Thyroid gland (tissue), 4 donors: ENCODE results near the gene SCRN2. TPM values are rescaled to one million over a fixed set of nuclear protein-coding genes. Genes with fewer than 3 reads are reported as not detected.

ENCODE experiments used
- DNase-seq, 2 donors: peaks; one replicate each; pipeline ENCODE4 v3.0.0-alpha.2; 2019
- H3K27ac ChIP-seq, 3 donors: fragments of 200-600 bp; sonication (generic); 1 replicate in 2 of 3; 2 replicates in 1 of 3; pipeline ENCODE4 v1.5.1; 2016 to 2019; ENCODE audit warnings: mild to moderate bottlenecking in 1 of 3, moderate library complexity in 1 of 3
- H3K27me3 ChIP-seq: fragments of 200-600 bp; sonication (generic); one replicate; pipeline ENCODE4 v1.5.1; 2019
- H3K36me3 ChIP-seq, 2 donors: fragments of 200-600 bp; sonication (generic); one replicate each; pipeline ENCODE4 v1.5.1; 2016 to 2019
- H3K4me1 ChIP-seq, 2 donors: fragments of 200-600 bp; sonication (generic); one replicate each; pipeline ENCODE4 v1.5.1; 2017 to 2019
- H3K4me3 ChIP-seq, 3 donors: fragments of 200-600 bp; sonication (generic); replicated peaks in 1 of 3; 1 replicate in 2 of 3; 2 replicates in 1 of 3; pipeline ENCODE4 v1.5.1; 2016; ENCODE audit warnings: mild to moderate bottlenecking in 1 of 3
- H3K9me3 ChIP-seq: fragments of 200-600 bp; sonication (generic); one replicate; pipeline ENCODE4 v1.5.1; 2017
- CTCF ChIP-seq, 6 experiments: fragments of 200-600 bp in 3 of 6; fragments of 450-650 bp in 3 of 6; sonication (generic) in 3 of 6; IDR thresholded peaks; one replicate each; pipeline ENCODE4 v1.5.1; 2016 to 2019; ENCODE audit warnings: antibody characterized with exemption in 6 of 6, mild to moderate bottlenecking in 2 of 6, inconsistent platforms in 1 of 6, moderate library complexity in 1 of 6
- POLR2A ChIP-seq, 2 donors: fragments of 450-650 bp; IDR thresholded peaks; one replicate each; pipeline ENCODE4 v1.6.1; 2017; ENCODE audit warnings: antibody characterized with exemption in 2 of 2, mild to moderate bottlenecking in 2 of 2, moderate library complexity in 1 of 2
- WGBS, 2 donors: methylation state at CpG; one replicate each; pipeline ENCODE4 v1.1.5; 2017; 5-methylcytosine and 5-hydroxymethylcytosine counted together
- intact Hi-C: fragments of 100-400 bp; cut with DNase I; formaldehyde crosslinking; loops from one replicate; pipeline ENCODE4 v1.15.1; 2023
- total RNA-seq, 4 donors: library from RNA; depleted of rRNA; stranded (reverse); fragments of >200 nt; gene quantifications; one replicate each; pipeline ENCODE4 v1.2.3, GENCODE V29; 2016

SCRN2 gene
- total RNA-seq, 4 donors from 2014 or later = 37.0 to 71.5 (median 49.1) TPM

- Histone ChIP-seq H3K36me3 (no peaks in the 10 kb centered on the region), H3K27me3 (peaks cover 19% of the 10 kb centered on the region), H3K27ac (no peak overlapping the region), H3K4me3 (no peak overlapping the region), H3K9me3 (no peaks in the 10 kb centered on the region), H3K4me1 (peaks cover 0 to 3% of the 10 kb centered on the region in 2 donors)
- DNase-seq = no peak
- TF ChIP-seq POLR2A (IDR thresholded peaks at IDR 0.05) (no peak), CTCF (IDR thresholded peaks at IDR 0.05) (no peak)
- intact Hi-C loops = no loop called here
Observed at GRCh38 chr17:47856830-47857229, 15.8 kb upstream of the SCRN2 start.

GRCh38 chr17:47855737-47856136, 14.7 kb upstream of the SCRN2 start:
- peaks cover 20% of the 10 kb centered on the region for H3K27me3 ChIP-seq
- H3K36me3 ChIP-seq = no peaks in the 10 kb centered on the region
- no peak overlapping the region for H3K4me3 ChIP-seq
- no peak for DNase-seq
- no peak overlapping the region for H3K27ac ChIP-seq
- no peaks in the 10 kb centered on the region for H3K9me3 ChIP-seq
- peaks cover 9 to 14% of the 10 kb centered on the region in 2 donors for H3K4me1 ChIP-seq
- WGBS, 2 donors = 14 to 44% methylated on average over 3 of the region's 3 CpGs
- intact Hi-C loops = no loop called here
- TF ChIP-seq POLR2A (IDR thresholded peaks at IDR 0.05) (no peak), CTCF (IDR thresholded peaks at IDR 0.05) (no peak)

- TF ChIP-seq CTCF (IDR thresholded peaks at IDR 0.05) (no peak), POLR2A (IDR thresholded peaks at IDR 0.05) (no peak)
- Histone ChIP-seq H3K27ac (no peak overlapping the region), H3K36me3 (no peaks in the 10 kb centered on the region), H3K4me1 (peaks cover 11 to 17% of the 10 kb centered on the region in 2 donors), H3K9me3 (no peaks in the 10 kb centered on the region), H3K4me3 (no peak overlapping the region), H3K27me3 (peaks cover 21% of the 10 kb centered on the region)
- intact Hi-C loops = no loop called here
- 27 to 39% methylated on average over 5 of the region's 5 CpGs for WGBS, 2 donors
- DNase-seq = no peak
Observed at GRCh38 chr17:47853616-47854015, 12.5 kb upstream of the SCRN2 start.

GRCh38 chr17:47852113-47852949, 11.3 kb upstream of the SCRN2 start:
- DNase-seq = no peak
- Histone ChIP-seq H3K9me3 (no peaks in the 10 kb centered on the region), H3K36me3 (no peaks in the 10 kb centered on the region), H3K27me3 (peaks cover 32% of the 10 kb centered on the region), H3K4me1 (peaks cover 11 to 27% of the 10 kb centered on the region in 2 donors), H3K4me3 (no peak overlapping the region), H3K27ac (no peak overlapping the region)
- intact Hi-C loops = no loop called here
- TF ChIP-seq CTCF (IDR thresholded peaks at IDR 0.05) (no peak), POLR2A (IDR thresholded peaks at IDR 0.05) (no peak)
- WGBS, 2 donors = 25 to 28% methylated on average over 32 of the region's 32 CpGs

GRCh38 chr17:47851764-47852112, 10.7 kb upstream of the SCRN2 start:
- H3K4me1 ChIP-seq = peaks cover 11 to 31% of the 10 kb centered on the region in 2 donors
- no peaks in the 10 kb centered on the region for H3K36me3 ChIP-seq
- intact Hi-C loops = no loop called here
- no peak overlapping the region for H3K4me3 ChIP-seq
- 32 to 49% methylated on average over 11 of the region's 11 CpGs for WGBS, 2 donors
- no peak overlapping the region for H3K27ac ChIP-seq
- no peak for DNase-seq
- H3K27me3 ChIP-seq = peaks cover 36% of the 10 kb centered on the region
- no peak for TF ChIP-seq POLR2A (IDR thresholded peaks at IDR 0.05)
- TF ChIP-seq CTCF (IDR thresholded peaks at IDR 0.05) = no peak
- H3K9me3 ChIP-seq = no peaks in the 10 kb centered on the region
